HS-27A (cell line): Measurements from ENCODE around the gene CCDC186.
A peak's percentile ranks its signal among the peaks of the same experiment; 100 is the strongest.

Experiments
- DNase-seq: peaks from one replicate; pipeline ENCODE4 v3.0.0-alpha.2; 2012; ENCODE audit warnings: low read depth, missing footprints

The CCDC186 gene

DNA sequence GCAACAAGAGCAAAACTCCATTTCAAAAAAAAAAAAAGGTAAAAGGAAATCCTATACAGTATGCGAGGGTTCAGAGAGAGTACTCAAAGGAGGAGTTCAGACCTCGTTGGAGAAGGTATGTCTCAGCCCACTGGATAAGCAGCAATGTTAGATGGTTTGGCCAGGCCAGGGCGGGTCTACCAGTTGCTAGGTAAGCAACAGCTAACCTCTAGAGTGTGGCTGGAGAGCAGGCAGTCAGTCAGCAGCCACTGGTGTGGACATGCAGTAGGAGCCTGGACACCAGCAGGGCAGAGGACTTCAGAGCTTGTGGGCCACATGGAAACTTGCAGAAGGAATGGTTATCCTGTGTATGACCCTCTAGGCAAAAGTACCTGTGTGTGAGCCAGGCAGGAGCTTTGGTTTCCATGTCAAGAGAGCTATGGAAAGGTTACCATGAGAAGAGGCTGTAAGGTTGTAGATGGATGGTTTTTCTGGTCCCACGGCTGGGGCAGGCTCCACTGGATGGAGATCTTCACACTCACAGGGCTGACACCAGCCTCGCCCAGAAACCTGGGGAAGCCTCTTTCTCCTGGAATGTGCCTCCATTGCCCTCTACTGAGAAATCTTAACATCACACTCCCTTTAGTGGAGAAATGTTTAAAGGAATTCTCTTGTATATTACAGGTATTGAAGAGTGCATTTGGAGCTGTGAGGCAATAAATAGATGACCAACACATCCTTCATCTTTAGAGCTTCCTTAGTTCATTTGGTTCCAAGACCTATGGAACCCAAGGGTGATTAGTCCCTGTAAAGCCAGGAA, 63.6 kb downstream of the CCDC186 start:
- DNase-seq = no peak

DNA sequence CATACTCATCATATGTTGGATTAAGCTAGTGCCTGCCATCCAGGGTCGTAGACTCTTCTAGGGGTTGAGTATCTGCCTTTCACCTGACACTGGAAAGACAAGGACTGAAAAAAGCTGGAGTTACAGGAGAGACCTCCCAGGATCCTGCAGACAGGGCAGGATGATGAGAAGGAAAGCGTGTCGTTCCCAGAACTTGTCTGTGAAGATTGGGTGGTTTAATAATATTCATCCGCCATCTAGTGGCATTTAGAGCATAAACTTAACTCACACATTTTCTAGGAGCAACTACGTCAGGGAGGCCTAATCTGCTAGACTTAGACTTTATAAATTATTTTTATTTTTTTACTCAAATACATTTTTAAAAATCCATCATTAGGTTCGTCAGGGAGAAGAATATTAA, 70.7 kb downstream of the CCDC186 start:
- DNase-seq = peak; percentile 19

DNA sequence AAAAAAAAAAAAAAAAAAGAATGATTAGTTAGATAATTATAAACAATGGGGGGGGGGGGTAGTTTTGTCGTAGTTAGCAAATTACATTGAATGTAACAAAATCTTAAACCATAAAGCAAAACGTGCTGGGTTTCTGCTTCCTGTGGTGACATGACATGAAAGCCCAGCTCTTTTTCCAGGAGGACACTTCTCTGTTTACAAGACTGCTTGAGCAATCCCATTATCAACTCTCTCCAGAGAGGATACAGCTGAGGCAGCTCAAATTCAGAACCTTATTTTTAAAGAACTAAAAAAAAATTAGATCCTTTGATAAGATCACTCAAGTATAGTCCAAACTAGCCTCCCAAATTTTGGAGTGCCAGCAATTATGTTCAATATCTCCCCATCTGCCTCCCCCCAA, 71.7 kb downstream of the CCDC186 start:
- no peak for DNase-seq

DNA sequence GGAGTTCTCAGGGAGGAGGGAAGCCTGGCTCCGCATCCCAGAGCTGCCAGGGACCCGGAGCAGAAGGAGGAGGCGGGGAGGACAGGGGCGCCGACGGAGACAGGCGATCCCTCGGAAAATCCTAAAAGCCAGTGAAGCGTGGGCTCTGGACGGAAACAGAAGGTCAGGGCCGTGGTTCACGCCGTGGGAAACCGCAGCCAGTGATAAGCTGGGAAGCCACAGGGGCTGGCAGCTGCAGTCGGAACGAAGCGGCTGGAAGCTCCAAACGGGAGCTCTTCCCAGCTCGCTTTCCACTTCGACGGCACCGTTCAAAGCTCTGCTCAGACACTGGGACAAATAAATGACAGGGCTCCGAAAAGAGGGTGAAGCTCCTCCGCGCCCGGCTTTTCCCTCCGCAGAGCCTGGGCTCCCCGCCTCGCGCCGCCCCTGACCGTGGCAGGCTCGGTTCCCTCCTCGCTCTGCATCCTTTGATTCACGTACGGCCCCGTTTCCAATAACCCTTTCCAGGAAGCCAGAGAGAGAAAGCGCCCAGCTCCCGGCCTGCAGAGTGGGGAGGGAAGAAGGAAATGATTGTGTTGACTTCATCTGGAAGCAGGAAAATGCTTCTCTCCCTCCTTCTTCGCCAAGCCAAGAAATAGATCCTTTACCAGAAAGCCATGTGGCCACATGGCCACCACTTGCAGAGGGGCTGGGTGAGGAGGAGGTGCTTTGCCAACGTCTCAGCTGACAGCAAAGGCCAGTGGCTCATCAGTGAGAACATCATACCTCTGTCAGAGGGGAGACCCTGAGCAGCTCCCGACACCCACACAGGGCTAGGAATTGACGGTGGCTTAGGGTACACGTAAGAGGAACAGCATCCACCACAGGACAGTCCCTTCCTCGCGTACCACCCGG, 72.9 kb downstream of the CCDC186 start:
- no peak for DNase-seq

DNA sequence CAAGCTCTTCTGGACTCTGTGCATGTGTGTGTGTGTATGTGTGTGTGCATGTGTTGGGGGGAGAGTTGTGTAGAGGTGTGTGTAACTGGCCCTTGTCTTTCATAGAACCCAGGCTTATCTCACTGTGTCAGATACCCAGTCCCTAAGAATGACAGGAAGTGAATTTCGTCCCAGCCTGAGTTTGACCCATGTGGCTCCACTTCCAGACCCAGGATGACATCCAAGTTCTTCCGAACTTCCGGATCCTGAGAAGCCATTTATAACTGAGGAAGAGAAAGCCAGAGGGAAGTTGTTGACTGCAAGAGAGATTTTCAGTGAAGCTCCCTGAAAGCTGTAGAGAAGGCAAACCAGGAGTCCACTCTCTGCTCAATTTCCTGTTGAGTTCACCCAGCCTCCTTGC, 77.1 kb downstream of the CCDC186 start:
- no peak for DNase-seq

DNA sequence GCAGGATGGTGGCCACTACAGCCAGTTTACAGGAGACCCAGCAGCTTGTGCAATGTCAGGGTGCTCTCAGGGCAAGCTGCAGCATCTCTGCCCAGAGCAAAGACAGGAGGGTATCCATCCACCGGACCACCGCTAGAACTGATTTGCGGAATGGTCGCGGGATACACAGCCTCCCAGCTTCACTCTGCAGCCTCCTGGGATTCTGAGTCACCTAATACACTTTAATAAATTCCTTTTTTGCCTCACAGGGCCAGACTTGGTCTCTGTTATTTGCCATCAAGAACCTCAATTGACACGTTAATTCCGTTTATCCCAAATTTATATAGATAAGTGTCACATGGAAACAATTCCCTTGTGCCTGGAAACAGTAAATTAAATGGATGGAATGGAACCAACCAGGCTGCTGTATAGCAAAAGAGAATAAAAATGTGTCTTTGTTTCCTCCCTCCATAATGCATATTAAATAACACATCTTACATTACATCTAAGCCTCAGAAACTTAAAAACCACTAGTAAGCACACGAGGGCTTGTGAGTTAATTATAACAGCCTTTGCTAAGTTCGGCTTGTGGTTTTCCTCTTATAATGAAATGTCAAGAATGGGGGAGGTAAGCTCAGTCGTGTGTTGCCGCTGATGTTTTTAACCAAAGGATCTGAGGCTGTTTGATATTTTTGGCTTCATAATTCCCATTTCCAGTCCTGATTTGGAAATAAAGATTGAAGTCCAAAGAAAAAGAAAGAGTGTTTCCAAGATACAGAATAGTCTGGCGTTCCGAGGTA, 78.3 kb downstream of the CCDC186 start:
- DNase-seq = no peak

DNA sequence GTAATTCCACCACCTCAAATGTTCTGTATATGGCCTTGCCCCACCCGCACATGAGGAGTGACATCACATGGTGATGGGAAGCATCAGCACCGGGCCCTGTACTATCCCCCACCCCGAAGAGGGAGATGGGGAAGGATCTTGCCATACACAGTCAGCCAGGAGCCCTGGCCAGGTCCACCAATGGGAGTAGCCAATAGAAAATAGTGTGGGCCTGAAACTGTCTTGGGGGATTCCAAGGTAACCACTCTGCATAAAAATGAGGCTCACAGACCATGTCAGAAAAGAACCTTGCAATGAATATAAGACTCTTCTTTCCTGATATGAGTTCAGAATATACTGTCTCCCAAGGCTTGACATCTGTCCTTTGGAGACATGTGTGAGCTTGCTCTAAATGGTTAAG, 79.2 kb downstream of the CCDC186 start:
- DNase-seq = no peak

DNA sequence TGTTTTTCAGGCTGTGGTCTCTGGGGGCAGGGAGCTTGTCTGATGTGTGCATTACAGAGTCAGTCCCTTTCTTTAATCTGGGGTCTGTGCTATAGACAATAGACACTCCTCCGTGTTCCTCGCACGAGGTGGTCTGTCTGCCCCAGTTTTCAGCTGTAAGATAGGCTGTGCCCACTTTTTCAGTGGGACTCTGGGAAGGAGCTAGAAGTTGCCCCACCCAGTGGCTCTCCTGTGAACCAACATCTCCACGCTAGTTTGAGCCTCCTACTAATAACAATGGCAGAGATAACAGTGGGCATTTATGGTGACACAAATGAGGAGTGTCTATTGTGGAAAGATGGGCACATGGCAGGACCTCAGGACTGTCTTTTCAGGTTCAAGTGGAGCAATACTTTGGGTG, 86.3 kb downstream of the CCDC186 start:
- DNase-seq = no peak

DNA sequence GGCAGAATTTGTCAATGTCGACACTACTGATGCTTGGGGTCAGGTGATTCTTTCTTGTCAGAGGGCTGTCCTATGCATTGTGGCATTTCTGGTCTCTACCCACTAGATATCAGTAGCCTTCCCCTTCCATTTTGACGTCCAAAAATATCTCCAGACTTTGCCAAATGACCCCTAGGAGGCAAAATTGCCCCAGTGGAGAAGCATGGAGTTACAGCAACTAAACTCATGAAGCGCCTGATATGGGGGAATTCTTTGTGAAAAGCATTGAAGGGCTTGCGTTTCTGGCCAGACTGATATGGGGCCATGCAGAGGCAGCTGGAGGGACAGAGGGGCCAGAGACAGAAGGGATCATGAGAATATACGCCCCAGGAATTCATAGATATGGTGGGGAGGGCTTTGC, 86.7 kb downstream of the CCDC186 start:
- DNase-seq = no peak

DNA sequence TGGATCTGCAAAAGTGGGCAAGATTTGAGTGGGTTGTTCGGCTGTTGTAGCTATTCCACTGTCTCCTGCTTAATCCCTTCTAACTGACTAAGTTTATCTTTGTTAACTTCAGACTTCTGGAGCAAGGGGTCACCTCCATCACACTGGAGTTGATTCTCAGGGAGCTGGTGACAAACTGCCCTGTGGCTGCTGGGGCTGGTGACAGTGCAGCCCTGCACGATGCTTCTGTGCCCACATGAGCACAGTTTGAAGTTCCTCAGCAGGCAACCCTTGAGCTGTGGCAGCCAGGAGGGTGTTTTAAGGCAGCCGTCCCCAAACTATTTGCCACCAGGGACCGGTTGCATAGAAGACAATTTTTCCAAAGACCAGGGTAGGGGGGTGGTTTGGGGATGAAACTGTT, 89.8 kb downstream of the CCDC186 start:
- no peak for DNase-seq

DNA sequence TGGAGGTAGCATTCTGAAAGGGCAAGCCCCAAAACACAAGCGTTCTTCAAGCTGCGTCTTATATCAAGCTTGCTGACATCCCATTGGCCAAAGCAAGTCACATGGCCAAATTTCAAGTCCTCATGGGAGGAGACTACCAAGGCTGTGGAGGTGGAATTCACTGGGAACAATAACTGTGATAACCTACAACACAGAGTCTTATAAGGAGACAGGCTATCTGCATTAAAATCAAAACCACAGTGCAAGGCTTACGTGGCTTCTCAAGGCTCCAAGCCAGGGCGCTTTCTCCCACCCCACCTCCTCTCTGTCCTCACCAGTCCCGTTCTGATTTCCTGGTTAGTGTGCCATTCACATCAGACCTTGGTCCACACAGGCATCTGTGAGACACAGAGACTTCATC, 91.0 kb downstream of the CCDC186 start:
- no peak for DNase-seq

DNA sequence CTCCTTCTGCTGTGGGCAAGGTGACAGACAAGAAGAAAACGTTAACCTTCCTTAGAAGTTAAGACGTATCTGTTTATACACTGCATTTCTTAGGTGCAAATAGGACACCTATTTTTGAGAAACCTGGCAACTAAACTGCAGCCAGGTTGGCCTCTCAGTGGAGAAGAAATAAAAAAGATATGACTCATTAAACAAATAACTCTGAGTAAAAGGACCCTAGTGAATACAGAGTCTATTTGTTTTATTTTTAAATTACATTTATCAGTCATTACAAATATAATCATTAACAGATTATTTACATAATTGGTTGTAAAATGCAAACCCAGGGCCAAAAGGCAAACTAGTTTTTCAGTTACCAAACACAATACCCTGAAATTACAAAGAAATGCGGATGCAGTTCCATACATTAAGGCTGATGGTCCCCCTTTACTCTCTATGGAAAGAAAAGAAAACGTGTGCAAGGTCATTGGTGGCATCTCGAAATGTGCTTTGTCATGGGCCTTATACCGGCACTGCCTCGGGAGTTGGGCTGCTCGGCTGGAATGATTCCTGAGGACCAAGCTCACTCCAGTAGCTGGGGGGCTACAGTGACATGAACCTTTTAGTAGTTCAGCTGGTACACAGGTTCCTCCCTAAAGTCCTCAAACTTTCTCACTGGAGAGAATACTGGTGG, 92.0 kb downstream of the CCDC186 start:
- DNase-seq = no peak

DNA sequence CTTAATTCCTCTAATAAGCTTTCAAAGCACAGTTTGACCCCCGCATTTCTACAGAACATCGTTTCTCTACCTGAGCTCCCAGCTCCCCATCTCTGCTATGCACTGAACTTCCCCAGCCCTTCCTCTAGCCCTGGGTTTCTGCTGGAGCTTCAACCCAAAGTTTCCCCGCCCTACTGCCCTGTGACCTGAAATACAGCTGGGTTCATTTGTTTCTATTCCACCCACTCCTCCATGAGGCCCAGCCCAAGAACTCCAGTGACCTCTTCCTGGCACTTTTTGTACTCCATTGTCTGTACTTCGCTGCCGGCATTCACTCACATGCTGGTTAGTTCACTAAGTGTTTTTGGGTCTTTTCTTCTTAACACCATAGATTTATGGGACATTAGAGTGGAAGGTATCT, 94.6 kb downstream of the CCDC186 start:
- no peak for DNase-seq

DNA sequence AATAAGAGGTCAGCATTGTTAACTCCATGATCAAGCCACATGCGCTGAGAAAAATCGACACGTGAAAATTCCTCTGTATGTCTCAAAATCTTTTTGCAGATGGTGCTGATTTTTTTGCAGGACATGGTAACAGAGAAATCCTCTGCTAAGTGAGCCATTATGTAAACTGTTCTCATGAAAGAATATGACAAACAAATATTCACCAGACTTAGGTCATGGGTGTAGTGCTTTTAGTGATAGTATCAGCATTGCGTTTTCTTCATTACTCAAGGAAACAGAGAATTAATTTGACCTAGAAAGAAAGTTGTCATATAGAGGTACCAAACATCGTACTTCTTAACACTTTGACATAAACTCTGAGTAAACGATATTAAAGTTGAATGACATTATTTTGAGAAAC, 95.7 kb downstream of the CCDC186 start:
- no peak for DNase-seq

DNA sequence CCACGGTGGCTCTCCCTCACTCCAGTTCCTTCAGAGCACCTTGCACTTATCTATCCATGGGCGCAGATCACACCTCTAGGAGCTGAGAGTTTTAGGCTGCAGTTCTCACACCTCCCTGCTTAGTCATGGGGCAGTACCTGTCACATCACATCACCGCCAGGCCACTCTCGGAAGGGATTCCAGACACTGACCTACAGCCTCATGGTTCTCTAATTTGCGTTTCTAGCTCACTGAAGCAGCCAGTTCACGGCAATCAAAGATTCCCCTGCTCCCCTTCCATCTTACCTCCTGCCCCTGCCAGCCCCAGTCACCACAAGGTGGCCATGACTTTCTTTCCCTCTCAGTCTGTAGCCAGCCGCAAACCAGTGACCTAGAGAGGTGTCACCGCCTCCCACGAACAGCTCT, 96.2 kb downstream of the CCDC186 start:
- DNase-seq = no peak

DNA sequence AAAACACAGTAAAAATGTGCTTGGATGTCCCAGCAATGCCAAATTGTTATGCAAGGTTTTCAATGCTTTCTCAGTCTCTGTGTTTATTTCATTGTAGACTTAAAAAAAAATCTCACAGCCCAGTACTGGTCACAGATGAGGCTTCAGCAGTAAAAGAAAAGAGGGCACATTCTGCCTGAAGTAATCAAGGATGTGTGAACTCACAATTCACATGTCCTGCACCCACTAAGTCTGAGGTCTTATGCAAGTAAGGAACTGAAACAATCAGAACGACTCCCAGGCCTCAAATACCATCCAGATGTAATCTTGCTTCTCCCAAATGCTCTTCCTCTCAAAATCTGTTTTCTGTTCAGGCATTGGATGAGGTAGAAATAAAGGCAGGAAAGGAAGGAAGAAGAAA, 96.7 kb downstream of the CCDC186 start:
- no peak for DNase-seq

DNA sequence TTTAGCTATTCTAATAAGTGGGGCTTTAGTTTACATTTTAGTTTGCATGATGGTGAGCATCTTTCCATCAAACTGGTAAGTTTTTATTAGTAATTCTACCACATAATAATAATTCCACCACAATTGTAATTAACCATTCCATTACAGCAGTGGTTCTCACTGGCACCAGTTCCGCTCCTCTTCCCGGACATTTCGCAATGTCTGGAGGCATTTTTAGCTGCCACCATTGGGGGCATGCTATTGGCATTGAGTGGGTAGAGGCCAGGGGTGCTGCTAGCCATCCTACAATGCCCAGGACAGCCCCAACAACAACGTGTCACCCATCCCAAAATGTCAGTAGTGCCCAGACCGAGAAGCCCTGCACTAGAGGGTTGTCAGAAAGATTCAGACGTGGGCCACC, 98.9 kb downstream of the CCDC186 start:
- DNase-seq = no peak

DNA sequence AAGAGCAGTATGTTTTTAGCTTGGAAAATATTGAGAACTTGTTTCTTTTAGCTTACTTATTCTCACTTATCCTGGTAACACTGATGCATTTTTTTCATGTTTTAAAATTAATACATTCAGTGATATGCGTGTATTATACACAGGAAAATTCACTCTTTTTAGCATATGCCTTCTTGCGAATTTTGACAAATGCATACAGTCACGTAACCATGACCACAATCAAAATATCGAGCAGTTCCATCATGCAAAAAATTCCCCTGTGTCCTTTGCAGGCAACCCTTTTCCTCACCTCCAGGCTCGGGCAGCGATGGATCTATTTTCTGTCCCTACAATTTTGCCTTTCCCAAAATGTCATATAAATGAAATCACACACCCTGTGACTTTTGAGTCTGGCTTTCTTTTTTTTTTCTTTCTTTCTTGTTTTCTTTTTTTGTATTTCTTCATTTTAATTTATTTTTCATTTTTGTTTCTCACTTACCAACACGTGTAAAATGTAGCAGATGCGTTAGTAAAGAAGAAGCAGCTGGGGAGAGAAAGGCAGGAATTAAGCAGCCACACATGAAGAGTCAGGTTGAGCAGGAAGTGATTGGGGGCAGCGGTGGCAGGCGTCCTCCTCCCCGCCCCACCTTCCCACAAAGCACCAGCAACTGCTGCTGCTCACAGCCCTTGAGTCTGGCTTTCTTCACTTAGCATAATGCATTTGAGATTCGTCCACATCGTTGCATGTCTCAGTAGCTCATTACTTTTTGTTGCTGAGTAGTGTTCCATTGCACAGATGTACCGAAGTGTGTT, 100.4 kb downstream of the CCDC186 start:
- DNase-seq = no peak

DNA sequence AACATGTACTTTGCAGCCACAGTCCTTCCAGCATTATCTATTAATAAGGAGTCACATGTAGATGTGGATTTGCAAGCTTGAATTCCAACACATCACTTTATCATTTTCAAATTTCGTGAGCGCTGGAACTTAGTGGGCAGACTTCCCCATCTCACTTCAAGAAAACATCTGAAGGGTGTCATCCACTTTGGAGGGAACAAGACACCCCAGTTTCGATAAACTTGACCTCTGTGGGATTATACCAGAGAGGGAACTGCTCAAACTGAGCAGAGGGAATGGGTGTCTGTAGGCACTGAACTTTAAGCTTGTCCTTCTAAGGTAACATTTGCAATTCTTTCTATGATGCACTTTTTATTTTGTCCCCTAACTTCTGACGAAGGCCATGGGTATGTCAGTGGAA, 102.8 kb downstream of the CCDC186 start:
- DNase-seq = no peak
